Measurements from ENCODE around the gene PACS2.
"Not testable (repeated sequence)": the region's sequence is repeated elsewhere in the genome, so short reads cannot be mapped to it uniquely, and the experiment has no call there.

The PACS2 gene

GRCh38 chr14:105351920-105352851 is 37.6 kb downstream of the PACS2 start:
- DNase-seq = peak; percentile 90

GRCh38 chr14:105353136-105353535 is 38.6 kb downstream of the PACS2 start:
- no peak for DNase-seq

GRCh38 chr14:105354541-105354940 is 40.0 kb downstream of the PACS2 start:
- no peak for DNase-seq

- DNase-seq = no peak
These were observed 40.6 kb downstream of the PACS2 start for GRCh38 chr14:105355049-105355575.

- DNase-seq = no peak
These were observed 41.5 kb downstream of the PACS2 start for GRCh38 chr14:105355850-105356604.

GRCh38 chr14:105356927-105357326 is 42.4 kb downstream of the PACS2 start:
- DNase-seq = no peak

- DNase-seq = no peak
These were observed 43.1 kb downstream of the PACS2 start for GRCh38 chr14:105357626-105358025.

- DNase-seq = no peak
These were observed 43.7 kb downstream of the PACS2 start for GRCh38 chr14:105358140-105358846.

- DNase-seq = no peak
These were observed 44.4 kb downstream of the PACS2 start for GRCh38 chr14:105358943-105359342.

GRCh38 chr14:105361412-105361811 is 46.9 kb downstream of the PACS2 start:
- DNase-seq = not testable (repeated sequence)

GRCh38 chr14:105363847-105364708 is 49.5 kb downstream of the PACS2 start:
- DNase-seq = peak; percentile 31

- DNase-seq = no peak
These were observed 50.6 kb downstream of the PACS2 start for GRCh38 chr14:105365101-105365500.

- no peak for DNase-seq
These were observed 51.1 kb downstream of the PACS2 start for GRCh38 chr14:105365681-105366080.

GRCh38 chr14:105366386-105367074 is 52.0 kb downstream of the PACS2 start:
- DNase-seq = no peak

GRCh38 chr14:105367116-105368031 is 52.8 kb downstream of the PACS2 start:
- no peak for DNase-seq

- no peak for DNase-seq
These were observed 53.5 kb downstream of the PACS2 start for GRCh38 chr14:105368032-105368417.

- no peak for DNase-seq
These were observed 53.9 kb downstream of the PACS2 start for GRCh38 chr14:105368426-105368825.

GRCh38 chr14:105368910-105369652 is 54.5 kb downstream of the PACS2 start:
- no peak for DNase-seq

- no peak for DNase-seq
These were observed 55.1 kb downstream of the PACS2 start for GRCh38 chr14:105369653-105370040.

- no peak for DNase-seq
These were observed 59.8 kb downstream of the PACS2 start for GRCh38 chr14:105374389-105374788.
